ENCODE measurements around the gene VPS33B.

The VPS33B gene

DNA sequence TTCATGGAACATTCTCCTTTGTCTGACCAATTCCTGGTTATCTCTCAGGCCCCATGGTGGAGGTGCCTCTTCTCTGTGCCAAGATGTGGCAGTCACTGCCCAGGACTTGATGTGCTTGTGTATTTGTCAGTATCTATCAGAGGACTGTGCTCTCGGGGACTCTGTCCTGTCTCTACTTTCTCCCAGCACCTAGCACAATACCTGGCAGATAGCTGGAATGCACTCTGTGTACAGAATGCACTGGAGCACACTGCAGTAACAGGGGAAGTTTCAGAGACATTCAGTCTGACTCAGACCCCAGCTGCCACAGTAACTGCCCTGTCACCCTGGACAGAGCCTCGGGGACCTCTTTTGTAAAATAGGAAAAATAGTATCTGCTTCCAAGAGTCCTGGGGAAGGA, 43.1 kb upstream of the VPS33B start:
- in situ Hi-C loops (cut with MboI; ENCODE audit: low pct_unique_long_range_greater_than_20kb, low sequenced_read_pairs, unreplicated experiment), result no loop called here
- DNase-seq (ENCODE audit: low spot score), result no peak
- TF ChIP-seq, protein P1, sequence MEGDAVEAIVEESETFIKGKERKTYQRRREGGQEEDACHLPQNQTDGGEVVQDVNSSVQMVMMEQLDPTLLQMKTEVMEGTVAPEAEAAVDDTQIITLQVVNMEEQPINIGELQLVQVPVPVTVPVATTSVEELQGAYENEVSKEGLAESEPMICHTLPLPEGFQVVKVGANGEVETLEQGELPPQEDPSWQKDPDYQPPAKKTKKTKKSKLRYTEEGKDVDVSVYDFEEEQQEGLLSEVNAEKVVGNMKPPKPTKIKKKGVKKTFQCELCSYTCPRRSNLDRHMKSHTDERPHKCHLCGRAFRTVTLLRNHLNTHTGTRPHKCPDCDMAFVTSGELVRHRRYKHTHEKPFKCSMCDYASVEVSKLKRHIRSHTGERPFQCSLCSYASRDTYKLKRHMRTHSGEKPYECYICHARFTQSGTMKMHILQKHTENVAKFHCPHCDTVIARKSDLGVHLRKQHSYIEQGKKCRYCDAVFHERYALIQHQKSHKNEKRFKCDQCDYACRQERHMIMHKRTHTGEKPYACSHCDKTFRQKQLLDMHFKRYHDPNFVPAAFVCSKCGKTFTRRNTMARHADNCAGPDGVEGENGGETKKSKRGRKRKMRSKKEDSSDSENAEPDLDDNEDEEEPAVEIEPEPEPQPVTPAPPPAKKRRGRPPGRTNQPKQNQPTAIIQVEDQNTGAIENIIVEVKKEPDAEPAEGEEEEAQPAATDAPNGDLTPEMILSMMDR (IDR thresholded peaks at IDR 0.05; ENCODE audit: extremely low read depth, insufficient read depth, missing control alignments), result no peak

DNA sequence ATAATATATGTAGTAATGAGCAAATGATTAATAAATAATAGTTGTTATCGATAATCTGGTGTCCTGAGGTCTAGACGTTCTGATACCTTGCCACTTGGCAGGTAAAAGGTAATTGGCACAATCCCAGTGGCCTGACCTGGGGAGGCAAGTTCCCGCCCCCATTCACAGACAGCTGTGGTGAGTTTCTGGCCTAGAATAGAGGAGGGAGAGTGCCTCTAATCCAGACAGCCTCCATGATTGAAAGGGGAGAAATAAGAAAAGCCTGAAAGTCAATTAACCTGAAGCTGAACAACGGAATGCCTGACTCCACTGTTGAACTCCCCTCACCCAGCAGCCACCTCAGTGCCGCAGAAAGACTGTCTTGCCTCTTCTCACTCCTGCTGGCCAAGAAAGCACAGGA, 39.6 kb upstream of the VPS33B start:
- DNase-seq (ENCODE audit: low spot score), result no peak
- in situ Hi-C loops (cut with MboI; ENCODE audit: low pct_unique_long_range_greater_than_20kb, low sequenced_read_pairs, unreplicated experiment), result no loop called here
- TF ChIP-seq, protein P1 (IDR thresholded peaks at IDR 0.05; ENCODE audit: extremely low read depth, insufficient read depth, missing control alignments), result no peak

DNA sequence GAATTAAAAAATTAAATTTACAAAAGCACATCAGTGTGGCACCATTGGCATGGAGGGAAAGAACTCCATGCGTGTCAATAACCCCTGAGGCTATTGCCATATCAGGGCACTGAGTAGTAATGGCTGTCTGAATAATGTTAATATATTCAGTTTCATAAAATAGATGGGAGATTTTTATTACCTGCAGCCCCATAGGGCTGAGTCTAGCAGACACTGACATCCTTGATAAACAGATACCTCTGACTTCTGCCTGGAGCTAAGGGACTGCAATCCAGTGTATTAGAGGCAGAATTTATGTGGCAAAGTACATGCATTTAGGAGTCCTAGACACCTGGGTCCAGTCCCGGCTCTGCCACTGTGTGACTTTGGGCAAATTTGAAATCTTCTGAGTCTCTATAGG, 38.8 kb upstream of the VPS33B start:
- in situ Hi-C loops (cut with MboI; ENCODE audit: low pct_unique_long_range_greater_than_20kb, low sequenced_read_pairs, unreplicated experiment), result no loop called here
- no peak for DNase-seq (ENCODE audit: low spot score)
- TF ChIP-seq, protein P1 (IDR thresholded peaks at IDR 0.05; ENCODE audit: extremely low read depth, insufficient read depth, missing control alignments), result no peak

DNA sequence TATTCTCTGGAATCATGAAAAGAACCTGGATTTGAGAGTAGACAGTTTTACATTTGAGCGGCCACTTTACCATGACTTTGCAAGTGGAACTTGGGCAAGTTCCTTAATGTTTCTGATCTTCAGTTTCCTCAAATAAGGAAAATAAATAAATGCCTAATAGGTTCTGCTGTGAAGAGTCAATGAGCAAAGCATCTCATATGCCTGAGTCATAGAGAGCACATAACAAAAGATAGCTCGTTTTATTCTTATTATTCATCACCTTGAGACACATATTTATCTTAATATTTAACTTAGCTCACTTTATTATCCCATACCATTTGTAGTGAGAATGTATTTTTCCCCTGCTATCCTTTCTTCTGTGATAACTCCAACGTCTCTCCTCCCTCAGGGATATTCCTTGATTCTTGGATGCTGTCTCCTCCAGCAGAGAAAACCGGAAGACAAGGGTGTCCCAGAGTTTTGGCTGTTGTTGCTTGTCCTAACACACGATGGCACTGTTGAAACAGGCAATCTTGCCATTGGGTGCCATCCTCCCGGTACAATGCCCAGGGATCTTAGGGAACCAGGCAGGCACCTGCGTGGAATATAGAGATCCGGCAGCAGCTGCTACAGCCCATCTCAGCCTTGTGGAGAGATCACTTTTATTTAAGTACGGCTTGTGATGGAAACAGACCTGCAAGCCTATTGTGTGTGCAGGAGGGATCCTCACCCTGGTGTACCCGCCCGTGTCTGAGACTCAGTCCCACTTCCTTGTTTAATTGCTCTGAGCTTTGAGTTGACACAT, 33.3 kb upstream of the VPS33B start:
- TF ChIP-seq, protein P1 (IDR thresholded peaks at IDR 0.05; ENCODE audit: extremely low read depth, insufficient read depth, missing control alignments), result peak; percentile 88
- DNase-seq (ENCODE audit: low spot score), result peak; percentile 58
- in situ Hi-C loops (cut with MboI; ENCODE audit: low pct_unique_long_range_greater_than_20kb, low sequenced_read_pairs, unreplicated experiment), result loop anchor here (5.0 kb wide), 1 partner anchor 167 kb away; no protein-coding TSS in a partner anchor

DNA sequence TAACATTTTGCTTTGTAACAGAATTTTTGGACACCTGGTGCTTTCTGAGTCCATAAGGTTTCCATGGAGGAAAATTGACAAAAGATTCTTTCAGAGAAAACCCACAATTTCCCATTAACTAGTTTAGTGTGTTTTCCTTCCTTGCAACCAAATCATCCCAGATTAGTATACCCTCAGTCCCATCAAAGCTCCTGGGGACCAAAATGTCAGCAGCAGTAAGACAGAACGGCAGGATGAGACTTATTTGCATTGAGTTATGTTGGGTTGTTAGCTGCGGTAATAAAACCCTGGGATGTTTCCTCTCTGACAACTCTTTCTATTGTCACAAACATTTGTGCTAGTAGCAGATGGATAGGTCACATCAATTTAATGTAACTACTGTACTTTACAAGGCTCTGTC, 32.4 kb upstream of the VPS33B start:
- in situ Hi-C loops (cut with MboI; ENCODE audit: low pct_unique_long_range_greater_than_20kb, low sequenced_read_pairs, unreplicated experiment), result loop anchor here (5.0 kb wide), 1 partner anchor 167 kb away; no protein-coding TSS in a partner anchor
- no peak for DNase-seq (ENCODE audit: low spot score)
- TF ChIP-seq, protein P1 (IDR thresholded peaks at IDR 0.05; ENCODE audit: extremely low read depth, insufficient read depth, missing control alignments), result no peak

DNA sequence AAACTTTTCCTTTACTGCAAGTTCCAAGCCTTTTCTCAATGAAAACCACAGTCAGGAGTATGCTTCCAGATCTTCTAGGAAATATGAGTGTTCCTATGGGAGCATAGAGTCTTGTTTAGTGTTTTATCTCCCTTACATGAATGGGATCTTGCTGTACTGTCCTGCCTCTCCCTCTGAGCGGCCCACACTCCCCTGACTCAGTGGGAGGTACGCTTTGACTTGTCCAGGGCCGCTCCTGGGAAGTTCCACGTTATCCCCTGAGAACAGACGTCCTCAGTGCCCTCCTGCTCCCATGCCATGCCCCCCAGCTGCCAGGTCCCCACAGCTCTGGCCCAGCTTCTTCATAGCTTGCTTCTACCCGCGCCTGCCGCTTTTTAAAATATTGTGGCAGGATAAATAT, 28.9 kb upstream of the VPS33B start:
- TF ChIP-seq, protein P1 (IDR thresholded peaks at IDR 0.05; ENCODE audit: extremely low read depth, insufficient read depth, missing control alignments), result no peak
- in situ Hi-C loops (cut with MboI; ENCODE audit: low pct_unique_long_range_greater_than_20kb, low sequenced_read_pairs, unreplicated experiment), result no loop called here
- no peak for DNase-seq (ENCODE audit: low spot score)

Data from GM13977 (cell line).